ENCODE results near the gene IL10.

DNA sequence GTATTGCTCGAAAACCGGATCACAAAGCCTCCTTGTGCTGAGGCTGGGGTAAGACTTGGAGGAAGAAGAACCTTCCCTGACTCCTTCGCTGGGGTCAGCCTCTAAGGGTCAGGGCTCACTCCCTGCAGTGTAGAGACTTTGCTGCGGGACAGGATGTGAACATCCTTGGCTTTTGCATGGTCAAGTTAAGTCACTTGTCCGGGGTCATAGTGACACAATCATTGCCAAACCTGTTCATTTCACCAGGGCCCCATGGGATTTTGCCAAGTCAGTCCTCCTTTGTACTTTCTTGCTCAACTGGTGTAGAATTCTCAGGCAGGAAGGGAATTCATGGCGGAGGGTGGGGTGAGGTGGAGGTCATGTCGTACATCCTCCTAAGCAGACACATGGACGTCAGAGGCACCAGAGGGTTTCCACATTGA lies 24.7 kb upstream of the IL10 start:
- TF ChIP-seq, protein P1, sequence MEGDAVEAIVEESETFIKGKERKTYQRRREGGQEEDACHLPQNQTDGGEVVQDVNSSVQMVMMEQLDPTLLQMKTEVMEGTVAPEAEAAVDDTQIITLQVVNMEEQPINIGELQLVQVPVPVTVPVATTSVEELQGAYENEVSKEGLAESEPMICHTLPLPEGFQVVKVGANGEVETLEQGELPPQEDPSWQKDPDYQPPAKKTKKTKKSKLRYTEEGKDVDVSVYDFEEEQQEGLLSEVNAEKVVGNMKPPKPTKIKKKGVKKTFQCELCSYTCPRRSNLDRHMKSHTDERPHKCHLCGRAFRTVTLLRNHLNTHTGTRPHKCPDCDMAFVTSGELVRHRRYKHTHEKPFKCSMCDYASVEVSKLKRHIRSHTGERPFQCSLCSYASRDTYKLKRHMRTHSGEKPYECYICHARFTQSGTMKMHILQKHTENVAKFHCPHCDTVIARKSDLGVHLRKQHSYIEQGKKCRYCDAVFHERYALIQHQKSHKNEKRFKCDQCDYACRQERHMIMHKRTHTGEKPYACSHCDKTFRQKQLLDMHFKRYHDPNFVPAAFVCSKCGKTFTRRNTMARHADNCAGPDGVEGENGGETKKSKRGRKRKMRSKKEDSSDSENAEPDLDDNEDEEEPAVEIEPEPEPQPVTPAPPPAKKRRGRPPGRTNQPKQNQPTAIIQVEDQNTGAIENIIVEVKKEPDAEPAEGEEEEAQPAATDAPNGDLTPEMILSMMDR (IDR thresholded peaks at IDR 0.05 in 4 of 5, conservative IDR thresholded peaks at IDR 0.05 in 1 of 5) = no peak
- no peak for TF ChIP-seq POLR2A (IDR thresholded peaks at IDR 0.05)
